Stimulated activated naive CD8-positive, alpha-beta T cell treated with anti-CD3 and anti-CD28 coated beads, Interleukin-15, Interleukin-2, amounts not matched to agents 100 ng/mL and 50 ng/mL, for 24 hours (primary cell): ENCODE measurements around the gene BLOC1S1.

Experiments
- H3K27ac Mint-ChIP-seq: one replicate; pipeline ENCODE4 v1.8.0; 2021; ENCODE audit warnings: mild to moderate bottlenecking, mixed read lengths
- H3K27me3 Mint-ChIP-seq: one replicate; pipeline ENCODE4 v1.8.0; 2021; ENCODE audit warnings: mixed read lengths
- H3K36me3 Mint-ChIP-seq: one replicate; pipeline ENCODE4 v1.8.0; 2021; ENCODE audit warnings: low read depth, mixed read lengths
- H3K4me1 Mint-ChIP-seq: one replicate; pipeline ENCODE4 v1.8.0; 2021; ENCODE audit warnings: low read depth, mixed read lengths
- H3K4me3 Mint-ChIP-seq: one replicate; pipeline ENCODE4 v1.8.0; 2021; ENCODE audit warnings: mild to moderate bottlenecking, mixed read lengths
- H3K9me3 Mint-ChIP-seq: one replicate; pipeline ENCODE4 v1.8.0; 2021; ENCODE audit warnings: mixed read lengths

BLOC1S1 gene

GRCh38 chr12:55687746-55688145 lies 28.1 kb upstream of the BLOC1S1 start:
- Mint-ChIP-seq H3K36me3 (no peaks in the 10 kb centered on the region), H3K27me3 (peaks cover 4% of the 10 kb centered on the region), H3K4me1 (peaks cover 10% of the 10 kb centered on the region), H3K4me3 (no peak overlapping the region), H3K27ac (no peak overlapping the region), H3K9me3 (no peaks in the 10 kb centered on the region)

GRCh38 chr12:55688716-55689655 lies 26.9 kb upstream of the BLOC1S1 start:
- Mint-ChIP-seq H3K27ac (no peak overlapping the region), H3K27me3 (peaks cover 3% of the 10 kb centered on the region)

GRCh38 chr12:55692631-55693322 lies 23.1 kb upstream of the BLOC1S1 start:
- Mint-ChIP-seq H3K4me3 (no peak overlapping the region), H3K4me1 (peaks cover 3% of the 10 kb centered on the region), H3K27me3 (no peaks in the 10 kb centered on the region), H3K27ac (no peak overlapping the region), H3K36me3 (no peaks in the 10 kb centered on the region), H3K9me3 (no peaks in the 10 kb centered on the region)

More at GRCh38 chr12:55688716-55689655, 26.9 kb upstream of the BLOC1S1 start:
- Mint-ChIP-seq H3K4me1 (peaks cover 10% of the 10 kb centered on the region), H3K9me3 (no peaks in the 10 kb centered on the region), H3K4me3 (no peak overlapping the region), H3K36me3 (no peaks in the 10 kb centered on the region)

- Mint-ChIP-seq H3K9me3 (no peaks in the 10 kb centered on the region), H3K27ac (no peak overlapping the region), H3K4me3 (no peak overlapping the region), H3K4me1 (no peaks in the 10 kb centered on the region), H3K36me3 (no peaks in the 10 kb centered on the region), H3K27me3 (no peaks in the 10 kb centered on the region)
These were observed 22.3 kb upstream of the BLOC1S1 start for GRCh38 chr12:55693323-55694187.

- Mint-ChIP-seq H3K4me1 (no peaks in the 10 kb centered on the region), H3K27me3 (no peaks in the 10 kb centered on the region), H3K4me3 (no peak overlapping the region), H3K9me3 (no peaks in the 10 kb centered on the region), H3K36me3 (no peaks in the 10 kb centered on the region), H3K27ac (no peak overlapping the region)
These were observed 21.7 kb upstream of the BLOC1S1 start for GRCh38 chr12:55694188-55694515.

- H3K4me1 Mint-ChIP-seq: no peaks in the 10 kb centered on the region
- H3K36me3 Mint-ChIP-seq: no peaks in the 10 kb centered on the region
- H3K27me3 Mint-ChIP-seq: no peaks in the 10 kb centered on the region
- H3K9me3 Mint-ChIP-seq: no peaks in the 10 kb centered on the region
- H3K27ac Mint-ChIP-seq: no peak overlapping the region
- H3K4me3 Mint-ChIP-seq: no peak overlapping the region
These were observed 21.2 kb upstream of the BLOC1S1 start for GRCh38 chr12:55694651-55695050.

GRCh38 chr12:55695349-55695748 lies 20.5 kb upstream of the BLOC1S1 start:
- H3K27ac Mint-ChIP-seq: no peak overlapping the region
- H3K4me3 Mint-ChIP-seq: no peak overlapping the region
- no peaks in the 10 kb centered on the region for H3K27me3 Mint-ChIP-seq
- H3K36me3 Mint-ChIP-seq: no peaks in the 10 kb centered on the region
- no peaks in the 10 kb centered on the region for H3K9me3 Mint-ChIP-seq
- H3K4me1 Mint-ChIP-seq: no peaks in the 10 kb centered on the region

- Mint-ChIP-seq H3K4me1 (no peaks in the 10 kb centered on the region), H3K36me3 (no peaks in the 10 kb centered on the region), H3K4me3 (no peak overlapping the region), H3K9me3 (no peaks in the 10 kb centered on the region), H3K27me3 (no peaks in the 10 kb centered on the region), H3K27ac (no peak overlapping the region)
These were observed 19.7 kb upstream of the BLOC1S1 start for GRCh38 chr12:55696141-55696540.

GRCh38 chr12:55696796-55697462 lies 18.9 kb upstream of the BLOC1S1 start:
- H3K9me3 Mint-ChIP-seq: no peaks in the 10 kb centered on the region

GRCh38 chr12:55697686-55698085 lies 18.2 kb upstream of the BLOC1S1 start:
- Mint-ChIP-seq H3K36me3 (no peaks in the 10 kb centered on the region), H3K9me3 (no peaks in the 10 kb centered on the region), H3K27ac (no peak overlapping the region), H3K27me3 (no peaks in the 10 kb centered on the region), H3K4me3 (no peak overlapping the region), H3K4me1 (no peaks in the 10 kb centered on the region)

More at GRCh38 chr12:55696796-55697462, 18.9 kb upstream of the BLOC1S1 start:
- H3K27ac Mint-ChIP-seq: no peak overlapping the region
- H3K4me1 Mint-ChIP-seq: no peaks in the 10 kb centered on the region
- H3K36me3 Mint-ChIP-seq: no peaks in the 10 kb centered on the region
- no peak overlapping the region for H3K4me3 Mint-ChIP-seq
- no peaks in the 10 kb centered on the region for H3K27me3 Mint-ChIP-seq

GRCh38 chr12:55698241-55698955 lies 17.4 kb upstream of the BLOC1S1 start:
- Mint-ChIP-seq H3K36me3 (no peaks in the 10 kb centered on the region), H3K27ac (no peak overlapping the region), H3K4me1 (no peaks in the 10 kb centered on the region), H3K9me3 (no peaks in the 10 kb centered on the region), H3K27me3 (no peaks in the 10 kb centered on the region), H3K4me3 (no peak overlapping the region)

- H3K27ac Mint-ChIP-seq: no peak overlapping the region
- no peaks in the 10 kb centered on the region for H3K27me3 Mint-ChIP-seq
- no peaks in the 10 kb centered on the region for H3K9me3 Mint-ChIP-seq
- H3K36me3 Mint-ChIP-seq: no peaks in the 10 kb centered on the region
- no peaks in the 10 kb centered on the region for H3K4me1 Mint-ChIP-seq
- H3K4me3 Mint-ChIP-seq: no peak overlapping the region
These were observed 16.9 kb upstream of the BLOC1S1 start for GRCh38 chr12:55698965-55699364.

- Mint-ChIP-seq H3K36me3 (no peaks in the 10 kb centered on the region), H3K27me3 (no peaks in the 10 kb centered on the region), H3K9me3 (no peaks in the 10 kb centered on the region), H3K27ac (no peak overlapping the region), H3K4me1 (no peaks in the 10 kb centered on the region), H3K4me3 (no peak overlapping the region)
These were observed 16.3 kb upstream of the BLOC1S1 start for GRCh38 chr12:55699471-55700055.
